HepG2 (cell line): ENCODE measurements around the gene ZFP64. TPM values are rescaled to one million over a fixed set of nuclear protein-coding genes. Genes with fewer than 3 reads are reported as not detected.
A peak's percentile ranks its signal among the peaks of the same experiment; 100 is the strongest.

Experiments
- BRCA1 ChIP-seq: sonication (generic); formaldehyde crosslinking; IDR thresholded peaks from 2 replicates; pipeline ENCODE4 v1.4.0; 2020; ENCODE audit warnings: missing genetic modification reagents
- CENPX ChIP-seq: sonication (generic); formaldehyde crosslinking; IDR thresholded peaks from 2 replicates; pipeline ENCODE4 v1.9.0; 2021; ENCODE audit warnings: mild to moderate bottlenecking, missing genetic modification reagents, moderate library complexity
- GTF2F1 ChIP-seq: fragments of 150-350 bp; IDR thresholded peaks from 2 replicates; pipeline ENCODE4 v1.6.1; 2014; ENCODE audit warnings: low read length
- IRX3 ChIP-seq: sonication (generic); formaldehyde crosslinking; IDR thresholded peaks from 2 replicates; pipeline ENCODE4 v1.8.1; 2023; ENCODE audit warnings: mild to moderate bottlenecking, low read depth, missing genetic modification reagents, borderline replicate concordance
- KAT8 ChIP-seq: IDR thresholded peaks from 2 replicates; pipeline ENCODE4 v1.6.1; 2016; ENCODE audit warnings: missing genetic modification reagents, missing compliant biosample characterization
- MED13 ChIP-seq: sonication (generic); formaldehyde crosslinking; IDR thresholded peaks from 2 replicates; pipeline ENCODE4 v1.5.0; 2020; ENCODE audit warnings: missing genetic modification reagents
- MTF1 ChIP-seq: sonication (generic); formaldehyde crosslinking; IDR thresholded peaks from 2 replicates; pipeline ENCODE4 v1.5.0; 2020; ENCODE audit warnings: missing genetic modification reagents
- NFE2L1 ChIP-seq: sonication (generic); formaldehyde crosslinking; IDR thresholded peaks from 2 replicates; pipeline ENCODE4 v1.4.0; 2020; ENCODE audit warnings: missing genetic modification reagents, mild to moderate bottlenecking, borderline replicate concordance
- PAX8 ChIP-seq: sonication (generic); formaldehyde crosslinking; IDR thresholded peaks from 2 replicates; pipeline ENCODE4 v1.8.0; 2022; ENCODE audit warnings: mild to moderate bottlenecking, missing genetic modification reagents, borderline replicate concordance
- POLR2A ChIP-seq, 2 experiments: IDR thresholded peaks; 2 replicates each; pipeline ENCODE4 v1.6.1; 2011; ENCODE audit warnings: low read depth in 2 of 2, low read length in 2 of 2, mild to moderate bottlenecking in 1 of 2, moderate library complexity in 1 of 2; ENCODE audit not compliant: insufficient read depth in 1 of 2
- SMAD3 ChIP-seq: sonication (generic); formaldehyde crosslinking; IDR thresholded peaks from 2 replicates; pipeline ENCODE4 v1.4.0; 2020; ENCODE audit warnings: missing genetic modification reagents
- SYNCRIP ChIP-seq: fragments of 200-400 bp; formaldehyde crosslinking; IDR thresholded peaks from 2 replicates; pipeline ENCODE4 v1.6.1; 2018; ENCODE audit warnings: mild to moderate bottlenecking, low read depth, low read length; ENCODE audit not compliant: insufficient read depth
- TAF15 ChIP-seq: fragments of 200-400 bp; formaldehyde crosslinking; IDR thresholded peaks from one replicate; pipeline ENCODE4 v1.6.1; 2018; ENCODE audit warnings: mild to moderate bottlenecking, low read depth, low read length; ENCODE audit not compliant: poor library complexity, severe bottlenecking
- ZFY ChIP-seq: sonication (generic); formaldehyde crosslinking; IDR thresholded peaks from 2 replicates; pipeline ENCODE4 v1.4.0; 2020; ENCODE audit warnings: missing genetic modification reagents
- ZNF253 ChIP-seq: sonication (generic); formaldehyde crosslinking; IDR thresholded peaks from 2 replicates; pipeline ENCODE4 v1.8.0; 2022; ENCODE audit warnings: mild to moderate bottlenecking, missing genetic modification reagents, borderline replicate concordance
- ZNF468 ChIP-seq: sonication (generic); formaldehyde crosslinking; IDR thresholded peaks from 2 replicates; pipeline ENCODE4 v1.8.0; 2022; ENCODE audit warnings: mild to moderate bottlenecking, moderate library complexity, missing genetic modification reagents
- ZNF513 ChIP-seq: sonication (generic); formaldehyde crosslinking; conservative IDR thresholded peaks from 2 replicates; pipeline ENCODE4 v1.5.0; 2020; ENCODE audit warnings: missing genetic modification reagents
- ZNF563 ChIP-seq: sonication (generic); formaldehyde crosslinking; IDR thresholded peaks from 2 replicates; pipeline ENCODE4 v1.8.0; 2022; ENCODE audit warnings: mild to moderate bottlenecking, moderate library complexity, missing genetic modification reagents
- ZNF75D ChIP-seq: sonication (generic); formaldehyde crosslinking; IDR thresholded peaks from 2 replicates; pipeline ENCODE4 v1.8.1; 2023; ENCODE audit warnings: missing genetic modification reagents, mild to moderate bottlenecking, borderline replicate concordance
- ZNF775 ChIP-seq: sonication (generic); formaldehyde crosslinking; IDR thresholded peaks from 2 replicates; pipeline ENCODE4 v1.4.0; 2020; ENCODE audit warnings: missing genetic modification reagents, mild to moderate bottlenecking, moderate library complexity, borderline replicate concordance
- ZNF878 ChIP-seq: sonication (generic); formaldehyde crosslinking; IDR thresholded peaks from 2 replicates; pipeline ENCODE4 v1.8.1; 2023; ENCODE audit warnings: mild to moderate bottlenecking, missing genetic modification reagents, moderate library complexity
- polyA plus RNA-seq, 8 experiments: library from polyadenylated mRNA; depleted of rRNA in 3 of 8; stranded (reverse) in 7 of 8; unstranded in 1 of 8; fragments of >200 nt; fragmentation: Illumina TruSeq in 4 of 8; extraction: Trizol in 4 of 8; gene quantifications; 2 replicates each; pipeline versions ENCODE4 v1.2.1 to v1.2.3, GENCODE V29; 2011 to 2016; ENCODE audit warnings: low read depth in 4 of 8, missing spikeins in 1 of 8, mixed read lengths in 1 of 8; ENCODE audit not compliant: insufficient read depth in 1 of 8
- total RNA-seq, 5 experiments: library from RNA; depleted of rRNA; stranded (reverse); fragments of >200 nt; fragmentation: Illumina TruSeq; extraction: Trizol; gene quantifications; 2 replicates each; pipeline ENCODE4 v1.2.3, GENCODE V29; 2016; ENCODE audit warnings: low read depth in 1 of 5
- TF ChIP-seq, protein P1 (sequence below): sonication (generic); formaldehyde crosslinking; IDR thresholded peaks from 2 replicates; pipeline ENCODE4 v1.5.1; 2020; ENCODE audit warnings: missing genetic modification reagents, mild to moderate bottlenecking, borderline replicate concordance
- TF ChIP-seq, protein P2 (sequence below), 2 experiments: IDR thresholded peaks; 2 replicates each; pipeline ENCODE4 v1.6.1; 2011 to 2012; ENCODE audit warnings: low read length in 2 of 2, borderline replicate concordance in 1 of 2, low read depth in 1 of 2, mild to moderate bottlenecking in 1 of 2, moderate library complexity in 1 of 2

ZFP64 gene
- total and polyA plus RNA-seq, 2 of the 13 experiments (the other 11 are each of a cell fraction or from before 2014, with no cell fraction given): 12.0 to 24.3 TPM

DNA sequence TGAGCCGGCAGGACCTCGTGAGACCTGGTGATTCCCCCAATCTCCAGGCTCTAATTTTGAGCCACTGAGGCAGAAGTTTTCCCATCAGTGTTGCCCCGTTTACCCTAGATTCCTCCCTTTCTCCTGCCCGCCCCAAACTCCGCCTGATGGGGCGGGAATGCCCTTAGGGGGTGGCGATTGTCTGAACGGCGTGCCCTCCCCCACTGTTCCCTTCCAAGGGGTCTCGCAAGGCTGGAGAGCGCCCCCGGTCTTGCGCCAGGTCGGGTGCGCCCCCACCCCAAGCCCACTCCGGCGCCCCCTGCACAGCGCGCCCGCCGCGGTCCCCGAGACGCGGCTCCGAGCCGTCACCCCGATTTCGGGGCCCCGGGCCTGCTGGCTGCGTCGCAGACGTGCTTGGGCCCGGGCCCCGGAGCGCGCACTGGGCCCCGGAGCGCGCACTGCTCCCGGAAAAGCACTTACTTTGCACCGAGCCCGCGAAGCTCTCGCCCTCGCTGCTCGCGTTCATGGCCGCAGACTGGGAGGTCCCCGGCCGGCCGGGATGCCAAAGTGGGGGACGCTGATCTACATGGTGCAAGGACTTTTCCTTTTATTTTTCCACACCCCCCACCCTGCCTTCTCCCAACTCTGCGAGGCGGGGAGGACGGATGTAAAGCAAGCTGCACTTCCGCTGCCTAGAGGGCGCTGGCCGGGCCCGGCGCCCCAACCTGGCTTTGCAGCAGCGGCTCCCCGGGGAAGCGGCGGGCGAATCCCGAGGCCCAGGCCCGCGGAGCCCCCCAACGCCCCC, at the start of gene ZFP64 (continued):
- TF ChIP-seq ZNF513 (CRISPR knock-in tag) (no peak), MED13 (CRISPR knock-in tag) (peak; percentile 71; the same call in 1 of the 2 replicates), GTF2F1 (no peak), BRCA1 (no peak), ZNF75D (CRISPR knock-in tag) (no peak), PAX8 (no peak), KAT8 (CRISPR knock-in tag) (peak; percentile 75; the same call in 1 of the 2 replicates), ZNF775 (CRISPR knock-in tag) (no peak; the same call in 1 of the 2 replicates), TAF15 (peak; percentile 82), CENPX (no peak), ZNF878 (CRISPR knock-in tag) (peak; percentile 93), ZNF468 (CRISPR knock-in tag) (0 out of 2 replicates have a peak, but pooled peaks have one; percentile 26), SMAD3 (CRISPR knock-in tag) (peak; percentile 31; the same call in 1 of the 2 replicates), ZNF563 (peak; percentile 97), ZFY (CRISPR knock-in tag) (peak; percentile 98), SYNCRIP (no peak), ZNF253 (CRISPR knock-in tag) (0 out of 2 replicates have a peak, but pooled peaks have one; percentile 15), MTF1 (no peak; the same call in 1 of the 2 replicates), NFE2L1 (CRISPR knock-in tag) (peak; percentile 86), IRX3 (peak; percentile 92), POLR2A (IDR thresholded peaks at IDR 0.05; ENCODE audit: insufficient read depth in 1 of 2, low read depth in 2 of 2, low read length in 2 of 2) (peak; percentile 67 to 80; a peak in 3 of 4 replicates)
- TF ChIP-seq, protein P1, sequence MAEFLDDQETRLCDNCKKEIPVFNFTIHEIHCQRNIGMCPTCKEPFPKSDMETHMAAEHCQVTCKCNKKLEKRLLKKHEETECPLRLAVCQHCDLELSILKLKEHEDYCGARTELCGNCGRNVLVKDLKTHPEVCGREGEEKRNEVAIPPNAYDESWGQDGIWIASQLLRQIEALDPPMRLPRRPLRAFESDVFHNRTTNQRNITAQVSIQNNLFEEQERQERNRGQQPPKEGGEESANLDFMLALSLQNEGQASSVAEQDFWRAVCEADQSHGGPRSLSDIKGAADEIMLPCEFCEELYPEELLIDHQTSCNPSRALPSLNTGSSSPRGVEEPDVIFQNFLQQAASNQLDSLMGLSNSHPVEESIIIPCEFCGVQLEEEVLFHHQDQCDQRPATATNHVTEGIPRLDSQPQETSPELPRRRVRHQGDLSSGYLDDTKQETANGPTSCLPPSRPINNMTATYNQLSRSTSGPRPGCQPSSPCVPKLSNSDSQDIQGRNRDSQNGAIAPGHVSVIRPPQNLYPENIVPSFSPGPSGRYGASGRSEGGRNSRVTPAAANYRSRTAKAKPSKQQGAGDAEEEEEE (CRISPR knock-in tag): no peak
- TF ChIP-seq, protein P2, sequence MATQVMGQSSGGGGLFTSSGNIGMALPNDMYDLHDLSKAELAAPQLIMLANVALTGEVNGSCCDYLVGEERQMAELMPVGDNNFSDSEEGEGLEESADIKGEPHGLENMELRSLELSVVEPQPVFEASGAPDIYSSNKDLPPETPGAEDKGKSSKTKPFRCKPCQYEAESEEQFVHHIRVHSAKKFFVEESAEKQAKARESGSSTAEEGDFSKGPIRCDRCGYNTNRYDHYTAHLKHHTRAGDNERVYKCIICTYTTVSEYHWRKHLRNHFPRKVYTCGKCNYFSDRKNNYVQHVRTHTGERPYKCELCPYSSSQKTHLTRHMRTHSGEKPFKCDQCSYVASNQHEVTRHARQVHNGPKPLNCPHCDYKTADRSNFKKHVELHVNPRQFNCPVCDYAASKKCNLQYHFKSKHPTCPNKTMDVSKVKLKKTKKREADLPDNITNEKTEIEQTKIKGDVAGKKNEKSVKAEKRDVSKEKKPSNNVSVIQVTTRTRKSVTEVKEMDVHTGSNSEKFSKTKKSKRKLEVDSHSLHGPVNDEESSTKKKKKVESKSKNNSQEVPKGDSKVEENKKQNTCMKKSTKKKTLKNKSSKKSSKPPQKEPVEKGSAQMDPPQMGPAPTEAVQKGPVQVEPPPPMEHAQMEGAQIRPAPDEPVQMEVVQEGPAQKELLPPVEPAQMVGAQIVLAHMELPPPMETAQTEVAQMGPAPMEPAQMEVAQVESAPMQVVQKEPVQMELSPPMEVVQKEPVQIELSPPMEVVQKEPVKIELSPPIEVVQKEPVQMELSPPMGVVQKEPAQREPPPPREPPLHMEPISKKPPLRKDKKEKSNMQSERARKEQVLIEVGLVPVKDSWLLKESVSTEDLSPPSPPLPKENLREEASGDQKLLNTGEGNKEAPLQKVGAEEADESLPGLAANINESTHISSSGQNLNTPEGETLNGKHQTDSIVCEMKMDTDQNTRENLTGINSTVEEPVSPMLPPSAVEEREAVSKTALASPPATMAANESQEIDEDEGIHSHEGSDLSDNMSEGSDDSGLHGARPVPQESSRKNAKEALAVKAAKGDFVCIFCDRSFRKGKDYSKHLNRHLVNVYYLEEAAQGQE (IDR thresholded peaks at IDR 0.05; ENCODE audit: borderline replicate concordance in 1 of 2, low read depth in 1 of 2, low read length in 2 of 2): no peak; a peak in 2 of 4 replicates
